ENCODE results near the gene TET3. TPM values are rescaled to one million over a fixed set of nuclear protein-coding genes. Genes with fewer than 3 reads are reported as not detected.

The TET3 gene
- total and polyA plus RNA-seq, 2 experiments from 2014 or later: 3.6 to 19.9 TPM

DNA sequence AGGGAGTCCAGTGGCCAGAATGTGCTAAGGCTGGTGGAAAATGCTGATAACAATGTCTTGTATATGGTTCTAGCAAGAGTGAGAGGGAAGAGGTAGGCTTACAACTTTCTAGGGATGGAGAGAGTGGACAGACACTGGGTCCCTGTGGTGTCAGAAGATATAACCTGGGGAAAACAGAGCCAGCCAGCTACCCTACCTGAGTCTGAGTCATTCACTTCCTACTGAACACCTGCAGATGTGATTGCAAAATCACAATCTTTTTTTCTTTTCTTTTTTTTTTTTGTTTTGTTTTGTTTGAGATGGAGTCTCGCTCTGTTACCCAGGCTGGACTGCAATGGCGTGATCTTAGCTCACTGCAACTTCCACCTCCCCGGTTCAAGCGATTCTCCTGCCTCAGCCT, 7.3 kb downstream of the TET3 start:
- peaks cover 35% of the 10 kb centered on the region for H3K4me1 ChIP-seq (ENCODE audit: insufficient read depth)
- H3K36me3 ChIP-seq (ENCODE audit: insufficient read depth): peaks cover 5% of the 10 kb centered on the region; the same call in 1 of the 2 replicates
- DNase-seq (ENCODE audit: low spot score): no peak
- no peaks in the 10 kb centered on the region for H3K27me3 ChIP-seq (ENCODE audit: insufficient read depth)
- no peak overlapping the region for H2AFZ ChIP-seq
- H3K27ac Mint-ChIP-seq: no peak overlapping the region
- TF ChIP-seq ZNF114 (CRISPR knock-in tag; IDR thresholded peaks at IDR 0.05): no peak
- TF ChIP-seq EZH2phosphoT487 (IDR thresholded peaks at IDR 0.05; ENCODE audit: unreplicated experiment): no peak
- no peak for TF ChIP-seq CREB1 (CRISPR knock-in tag; IDR thresholded peaks at IDR 0.05; ENCODE audit: low read depth)
- TF ChIP-seq, protein P1, sequence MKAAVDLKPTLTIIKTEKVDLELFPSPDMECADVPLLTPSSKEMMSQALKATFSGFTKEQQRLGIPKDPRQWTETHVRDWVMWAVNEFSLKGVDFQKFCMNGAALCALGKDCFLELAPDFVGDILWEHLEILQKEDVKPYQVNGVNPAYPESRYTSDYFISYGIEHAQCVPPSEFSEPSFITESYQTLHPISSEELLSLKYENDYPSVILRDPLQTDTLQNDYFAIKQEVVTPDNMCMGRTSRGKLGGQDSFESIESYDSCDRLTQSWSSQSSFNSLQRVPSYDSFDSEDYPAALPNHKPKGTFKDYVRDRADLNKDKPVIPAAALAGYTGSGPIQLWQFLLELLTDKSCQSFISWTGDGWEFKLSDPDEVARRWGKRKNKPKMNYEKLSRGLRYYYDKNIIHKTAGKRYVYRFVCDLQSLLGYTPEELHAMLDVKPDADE (IDR thresholded peaks at IDR 0.05): no peak
- TF ChIP-seq, protein P2, sequence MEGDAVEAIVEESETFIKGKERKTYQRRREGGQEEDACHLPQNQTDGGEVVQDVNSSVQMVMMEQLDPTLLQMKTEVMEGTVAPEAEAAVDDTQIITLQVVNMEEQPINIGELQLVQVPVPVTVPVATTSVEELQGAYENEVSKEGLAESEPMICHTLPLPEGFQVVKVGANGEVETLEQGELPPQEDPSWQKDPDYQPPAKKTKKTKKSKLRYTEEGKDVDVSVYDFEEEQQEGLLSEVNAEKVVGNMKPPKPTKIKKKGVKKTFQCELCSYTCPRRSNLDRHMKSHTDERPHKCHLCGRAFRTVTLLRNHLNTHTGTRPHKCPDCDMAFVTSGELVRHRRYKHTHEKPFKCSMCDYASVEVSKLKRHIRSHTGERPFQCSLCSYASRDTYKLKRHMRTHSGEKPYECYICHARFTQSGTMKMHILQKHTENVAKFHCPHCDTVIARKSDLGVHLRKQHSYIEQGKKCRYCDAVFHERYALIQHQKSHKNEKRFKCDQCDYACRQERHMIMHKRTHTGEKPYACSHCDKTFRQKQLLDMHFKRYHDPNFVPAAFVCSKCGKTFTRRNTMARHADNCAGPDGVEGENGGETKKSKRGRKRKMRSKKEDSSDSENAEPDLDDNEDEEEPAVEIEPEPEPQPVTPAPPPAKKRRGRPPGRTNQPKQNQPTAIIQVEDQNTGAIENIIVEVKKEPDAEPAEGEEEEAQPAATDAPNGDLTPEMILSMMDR (conservative IDR thresholded peaks at IDR 0.05; ENCODE audit: low read depth in 2 of 2): no peak
- no peak for TF ChIP-seq STAT1 (IDR thresholded peaks at IDR 0.05; ENCODE audit: unreplicated experiment)
- TF ChIP-seq NANOG (IDR thresholded peaks at IDR 0.05; ENCODE audit: borderline replicate concordance): no peak
- TF ChIP-seq JUNB (IDR thresholded peaks at IDR 0.05; ENCODE audit: unreplicated experiment): no peak
- TF ChIP-seq, protein P3, sequence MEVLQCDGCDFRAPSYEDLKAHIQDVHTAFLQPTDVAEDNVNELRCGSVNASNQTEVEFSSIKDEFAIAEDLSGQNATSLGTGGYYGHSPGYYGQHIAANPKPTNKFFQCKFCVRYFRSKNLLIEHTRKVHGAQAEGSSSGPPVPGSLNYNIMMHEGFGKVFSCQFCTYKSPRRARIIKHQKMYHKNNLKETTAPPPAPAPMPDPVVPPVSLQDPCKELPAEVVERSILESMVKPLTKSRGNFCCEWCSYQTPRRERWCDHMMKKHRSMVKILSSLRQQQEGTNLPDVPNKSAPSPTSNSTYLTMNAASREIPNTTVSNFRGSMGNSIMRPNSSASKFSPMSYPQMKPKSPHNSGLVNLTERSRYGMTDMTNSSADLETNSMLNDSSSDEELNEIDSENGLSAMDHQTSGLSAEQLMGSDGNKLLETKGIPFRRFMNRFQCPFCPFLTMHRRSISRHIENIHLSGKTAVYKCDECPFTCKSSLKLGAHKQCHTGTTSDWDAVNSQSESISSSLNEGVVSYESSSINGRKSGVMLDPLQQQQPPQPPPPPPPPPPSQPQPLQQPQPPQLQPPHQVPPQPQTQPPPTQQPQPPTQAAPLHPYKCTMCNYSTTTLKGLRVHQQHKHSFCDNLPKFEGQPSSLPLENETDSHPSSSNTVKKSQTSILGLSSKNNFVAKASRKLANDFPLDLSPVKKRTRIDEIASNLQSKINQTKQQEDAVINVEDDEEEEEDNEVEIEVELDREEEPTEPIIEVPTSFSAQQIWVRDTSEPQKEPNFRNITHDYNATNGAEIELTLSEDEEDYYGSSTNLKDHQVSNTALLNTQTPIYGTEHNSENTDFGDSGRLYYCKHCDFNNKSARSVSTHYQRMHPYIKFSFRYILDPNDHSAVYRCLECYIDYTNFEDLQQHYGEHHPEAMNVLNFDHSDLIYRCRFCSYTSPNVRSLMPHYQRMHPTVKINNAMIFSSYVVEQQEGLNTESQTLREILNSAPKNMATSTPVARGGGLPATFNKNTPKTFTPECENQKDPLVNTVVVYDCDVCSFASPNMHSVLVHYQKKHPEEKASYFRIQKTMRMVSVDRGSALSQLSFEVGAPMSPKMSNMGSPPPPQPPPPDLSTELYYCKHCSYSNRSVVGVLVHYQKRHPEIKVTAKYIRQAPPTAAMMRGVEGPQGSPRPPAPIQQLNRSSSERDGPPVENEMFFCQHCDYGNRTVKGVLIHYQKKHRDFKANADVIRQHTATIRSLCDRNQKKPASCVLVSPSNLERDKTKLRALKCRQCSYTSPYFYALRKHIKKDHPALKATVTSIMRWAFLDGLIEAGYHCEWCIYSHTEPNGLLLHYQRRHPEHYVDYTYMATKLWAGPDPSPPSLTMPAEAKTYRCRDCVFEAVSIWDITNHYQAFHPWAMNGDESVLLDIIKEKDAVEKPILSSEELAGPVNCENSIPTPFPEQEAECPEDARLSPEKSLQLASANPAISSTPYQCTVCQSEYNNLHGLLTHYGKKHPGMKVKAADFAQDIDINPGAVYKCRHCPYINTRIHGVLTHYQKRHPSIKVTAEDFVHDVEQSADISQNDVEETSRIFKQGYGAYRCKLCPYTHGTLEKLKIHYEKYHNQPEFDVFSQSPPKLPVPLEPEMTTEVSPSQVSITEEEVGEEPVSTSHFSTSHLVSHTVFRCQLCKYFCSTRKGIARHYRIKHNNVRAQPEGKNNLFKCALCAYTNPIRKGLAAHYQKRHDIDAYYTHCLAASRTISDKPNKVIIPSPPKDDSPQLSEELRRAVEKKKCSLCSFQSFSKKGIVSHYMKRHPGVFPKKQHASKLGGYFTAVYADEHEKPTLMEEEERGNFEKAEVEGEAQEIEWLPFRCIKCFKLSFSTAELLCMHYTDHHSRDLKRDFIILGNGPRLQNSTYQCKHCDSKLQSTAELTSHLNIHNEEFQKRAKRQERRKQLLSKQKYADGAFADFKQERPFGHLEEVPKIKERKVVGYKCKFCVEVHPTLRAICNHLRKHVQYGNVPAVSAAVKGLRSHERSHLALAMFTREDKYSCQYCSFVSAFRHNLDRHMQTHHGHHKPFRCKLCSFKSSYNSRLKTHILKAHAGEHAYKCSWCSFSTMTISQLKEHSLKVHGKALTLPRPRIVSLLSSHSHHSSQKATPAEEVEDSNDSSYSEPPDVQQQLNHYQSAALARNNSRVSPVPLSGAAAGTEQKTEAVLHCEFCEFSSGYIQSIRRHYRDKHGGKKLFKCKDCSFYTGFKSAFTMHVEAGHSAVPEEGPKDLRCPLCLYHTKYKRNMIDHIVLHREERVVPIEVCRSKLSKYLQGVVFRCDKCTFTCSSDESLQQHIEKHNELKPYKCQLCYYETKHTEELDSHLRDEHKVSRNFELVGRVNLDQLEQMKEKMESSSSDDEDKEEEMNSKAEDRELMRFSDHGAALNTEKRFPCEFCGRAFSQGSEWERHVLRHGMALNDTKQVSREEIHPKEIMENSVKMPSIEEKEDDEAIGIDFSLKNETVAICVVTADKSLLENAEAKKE (CRISPR knock-in tag; IDR thresholded peaks at IDR 0.05): no peak
- TF ChIP-seq EZH2 (IDR thresholded peaks at IDR 0.05; ENCODE audit: low read depth, unreplicated experiment): no peak
- no peak for TF ChIP-seq ZNF331 (CRISPR knock-in tag; IDR thresholded peaks at IDR 0.05; ENCODE audit: low read depth)
- TF ChIP-seq, protein P4, sequence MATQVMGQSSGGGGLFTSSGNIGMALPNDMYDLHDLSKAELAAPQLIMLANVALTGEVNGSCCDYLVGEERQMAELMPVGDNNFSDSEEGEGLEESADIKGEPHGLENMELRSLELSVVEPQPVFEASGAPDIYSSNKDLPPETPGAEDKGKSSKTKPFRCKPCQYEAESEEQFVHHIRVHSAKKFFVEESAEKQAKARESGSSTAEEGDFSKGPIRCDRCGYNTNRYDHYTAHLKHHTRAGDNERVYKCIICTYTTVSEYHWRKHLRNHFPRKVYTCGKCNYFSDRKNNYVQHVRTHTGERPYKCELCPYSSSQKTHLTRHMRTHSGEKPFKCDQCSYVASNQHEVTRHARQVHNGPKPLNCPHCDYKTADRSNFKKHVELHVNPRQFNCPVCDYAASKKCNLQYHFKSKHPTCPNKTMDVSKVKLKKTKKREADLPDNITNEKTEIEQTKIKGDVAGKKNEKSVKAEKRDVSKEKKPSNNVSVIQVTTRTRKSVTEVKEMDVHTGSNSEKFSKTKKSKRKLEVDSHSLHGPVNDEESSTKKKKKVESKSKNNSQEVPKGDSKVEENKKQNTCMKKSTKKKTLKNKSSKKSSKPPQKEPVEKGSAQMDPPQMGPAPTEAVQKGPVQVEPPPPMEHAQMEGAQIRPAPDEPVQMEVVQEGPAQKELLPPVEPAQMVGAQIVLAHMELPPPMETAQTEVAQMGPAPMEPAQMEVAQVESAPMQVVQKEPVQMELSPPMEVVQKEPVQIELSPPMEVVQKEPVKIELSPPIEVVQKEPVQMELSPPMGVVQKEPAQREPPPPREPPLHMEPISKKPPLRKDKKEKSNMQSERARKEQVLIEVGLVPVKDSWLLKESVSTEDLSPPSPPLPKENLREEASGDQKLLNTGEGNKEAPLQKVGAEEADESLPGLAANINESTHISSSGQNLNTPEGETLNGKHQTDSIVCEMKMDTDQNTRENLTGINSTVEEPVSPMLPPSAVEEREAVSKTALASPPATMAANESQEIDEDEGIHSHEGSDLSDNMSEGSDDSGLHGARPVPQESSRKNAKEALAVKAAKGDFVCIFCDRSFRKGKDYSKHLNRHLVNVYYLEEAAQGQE (IDR thresholded peaks at IDR 0.05; ENCODE audit: unreplicated experiment): no peak
- TF ChIP-seq POLR2AphosphoS5 (IDR thresholded peaks at IDR 0.05; ENCODE audit: low read depth): no peak
- H3K4me3 ChIP-seq: no peak overlapping the region
- peaks cover 44% of the 10 kb centered on the region for H3K4me1 Mint-ChIP-seq
- no peak overlapping the region for H3K4me3 Mint-ChIP-seq
- no peak overlapping the region for H3K27ac ChIP-seq (ENCODE audit: low read depth)
- no peak overlapping the region for H3K4me2 ChIP-seq
- peaks cover 6% of the 10 kb centered on the region for H3K27me3 Mint-ChIP-seq (ENCODE audit: insufficient read depth, low read depth, poor library complexity)
- no peak for ATAC-seq
- H3F3A ChIP-seq (replicated peaks; ENCODE audit: low read depth): no peaks in the 10 kb centered on the region
- H3K79me2 ChIP-seq (replicated peaks; ENCODE audit: insufficient read depth): peaks cover 96% of the 10 kb centered on the region
- H3K9me3 Mint-ChIP-seq: no peaks in the 10 kb centered on the region
- peaks cover 29% of the 10 kb centered on the region for H3K36me3 Mint-ChIP-seq (ENCODE audit: low read depth)
- H3K9me2 ChIP-seq (ENCODE audit: insufficient read depth): no peaks in the 10 kb centered on the region
- H4K20me1 ChIP-seq (replicated peaks; ENCODE audit: insufficient read depth): peaks cover 54% of the 10 kb centered on the region
